ENCODE results near the gene KANK2. TPM values are rescaled to one million over a fixed set of nuclear protein-coding genes. Genes with fewer than 3 reads are reported as not detected.
A peak's percentile ranks its signal among the peaks of the same experiment; 100 is the strongest.

KANK2 gene
- polyA plus RNA-seq, 1 of the 3 experiments (the other 2 are of a cell fraction), result 92.4 TPM

DNA sequence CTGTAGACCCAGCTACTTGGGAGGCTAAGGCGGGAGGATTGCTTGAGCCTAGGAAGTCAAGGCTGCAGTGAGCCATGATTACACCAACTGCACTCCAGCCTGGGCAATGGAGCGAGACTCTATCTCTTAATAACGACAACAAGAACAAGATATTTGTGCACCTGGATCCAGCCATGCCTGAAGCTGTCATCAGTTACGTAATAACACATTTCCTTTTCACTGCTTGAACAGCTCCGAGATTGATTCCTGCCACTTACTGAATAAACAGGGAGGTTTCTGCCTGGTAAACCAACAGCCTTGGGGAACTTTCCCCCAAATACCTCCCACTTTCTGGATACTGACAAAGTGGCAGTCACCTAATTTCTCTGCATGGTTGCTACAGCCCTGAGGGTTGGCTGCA lies 5.4 kb downstream of the KANK2 start (continued):
- TF ChIP-seq USF2 (IDR thresholded peaks at IDR 0.05; ENCODE audit: borderline replicate concordance, low read depth, low read length) (no peak), FOXJ3 (CRISPR knock-in tag; IDR thresholded peaks at IDR 0.05) (no peak)

GRCh38 chr19:11191273-11191755 lies 6.0 kb downstream of the KANK2 start:
- H3K27me3 ChIP-seq (ENCODE audit: insufficient read depth), result no peaks in the 10 kb centered on the region
- no peak overlapping the region for H3K4me3 ChIP-seq (ENCODE audit: low read depth in 2 of 2, low read length in 1 of 2)
- H3K36me3 ChIP-seq (replicated peaks in 1 of 2; ENCODE audit: control insufficient read depth in 1 of 2, insufficient read depth in 2 of 2, low read length in 1 of 2), result peaks cover 36 to 47% of the 10 kb centered on the region in 2 experiments
- peaks cover 82% of the 10 kb centered on the region for H3K79me2 ChIP-seq (ENCODE audit: insufficient read depth)
- ChIA-PET POLR2A (no interaction called here), CTCF (interaction anchor here (0.7 to 1.4 kb wide), 3 partner anchors 13 to 53 kb away, joined by 3 to 4 read pairs (median 3); no protein-coding TSS in a partner anchor)
- H3K9ac ChIP-seq, result no peak overlapping the region
- peaks cover 5 to 20% of the 10 kb centered on the region in 2 experiments; a peak in 1 of 4 replicates for H3K4me1 ChIP-seq (ENCODE audit: control insufficient read depth in 1 of 2, insufficient read depth in 2 of 2, low read depth in 1 of 2, low read length in 1 of 2)
- H3K9me2 ChIP-seq, result no peaks in the 10 kb centered on the region
- no peaks in the 10 kb centered on the region for H3K9me3 ChIP-seq
- H2AFZ ChIP-seq (ENCODE audit: low read depth), result no peak overlapping the region
- peaks cover 13% of the 10 kb centered on the region for H3F3A ChIP-seq (replicated peaks; ENCODE audit: insufficient read depth)
- H3K4me2 ChIP-seq, result peak overlapping the region; percentile 8; the same call in 1 of the 2 replicates
- WGBS (ENCODE audit: low lambda C conversion rate), result 60% methylated on average over 5 of the region's 8 CpGs
- H3K27ac ChIP-seq (ENCODE audit: low read depth in 2 of 2, low read length in 1 of 2), result no peak overlapping the region
- peaks cover 43% of the 10 kb centered on the region for H4K20me1 ChIP-seq (ENCODE audit: insufficient read depth)
- peak; percentile 71 for DNase-seq
- TF ChIP-seq USF1 (IDR thresholded peaks at IDR 0.05; ENCODE audit: borderline replicate concordance, low read depth), result peak; percentile 91
- no peak for TF ChIP-seq RCOR1 (IDR thresholded peaks at IDR 0.05; ENCODE audit: low read length)

GRCh38 chr19:11190501-11190900 lies 6.8 kb downstream of the KANK2 start:
- CTCF ChIA-PET, result interaction anchor here (1.0 to 1.4 kb wide), 3 partner anchors 12 to 71 kb away, joined by 3 to 4 read pairs (median 3); no protein-coding TSS in a partner anchor
- Histone ChIP-seq H3K4me2 (peak overlapping the region; percentile 33; the same call in 1 of the 2 replicates), H4K20me1 (ENCODE audit: insufficient read depth) (peaks cover 41% of the 10 kb centered on the region), H3F3A (replicated peaks; ENCODE audit: insufficient read depth) (peaks cover 13% of the 10 kb centered on the region), H3K27ac (ENCODE audit: low read depth in 2 of 2, low read length in 1 of 2) (no peak overlapping the region), H3K79me2 (ENCODE audit: insufficient read depth) (peaks cover 76% of the 10 kb centered on the region), H3K9ac (no peak overlapping the region), H3K36me3 (replicated peaks in 1 of 2; ENCODE audit: control insufficient read depth in 1 of 2, insufficient read depth in 2 of 2, low read length in 1 of 2) (peaks cover 34 to 51% of the 10 kb centered on the region in 2 experiments), H3K9me3 (no peaks in the 10 kb centered on the region), H2AFZ (ENCODE audit: low read depth) (no peak overlapping the region), H3K4me3 (ENCODE audit: low read depth in 2 of 2, low read length in 1 of 2) (no peak overlapping the region), H3K27me3 (ENCODE audit: insufficient read depth) (no peaks in the 10 kb centered on the region), H3K9me2 (no peaks in the 10 kb centered on the region), H3K4me1 (ENCODE audit: control insufficient read depth in 1 of 2, insufficient read depth in 2 of 2, low read depth in 1 of 2, low read length in 1 of 2) (peaks cover 5 to 18% of the 10 kb centered on the region in 2 experiments; a peak in 1 of 4 replicates)
- TF ChIP-seq GABPA (IDR thresholded peaks at IDR 0.05; ENCODE audit: low read depth) (no peak), PBX3 (IDR thresholded peaks at IDR 0.05) (no peak), RAD21 (IDR thresholded peaks at IDR 0.05; ENCODE audit: low read length) (no peak), FOSL2 (IDR thresholded peaks at IDR 0.05; ENCODE audit: borderline replicate concordance, low read depth) (no peak), EZH2phosphoT487 (IDR thresholded peaks at IDR 0.05; ENCODE audit: borderline replicate concordance, low read depth) (no peak), EP300 (IDR thresholded peaks at IDR 0.05; ENCODE audit: borderline replicate concordance in 1 of 2, low read depth in 1 of 2, low read length in 1 of 2) (no peak), SIN3A (IDR thresholded peaks at IDR 0.05; ENCODE audit: borderline replicate concordance, low read depth, low read length) (no peak), TCF12 (IDR thresholded peaks at IDR 0.05) (no peak), USF2 (IDR thresholded peaks at IDR 0.05; ENCODE audit: borderline replicate concordance, low read depth, low read length) (no peak), MXI1 (IDR thresholded peaks at IDR 0.05; ENCODE audit: low read depth, low read length) (no peak), RXRA (IDR thresholded peaks at IDR 0.05; ENCODE audit: borderline replicate concordance, low read depth) (no peak), USF1 (IDR thresholded peaks at IDR 0.05; ENCODE audit: borderline replicate concordance, low read depth) (no peak), YY1 (IDR thresholded peaks at IDR 0.05; ENCODE audit: low read depth) (no peak)
- WGBS (ENCODE audit: low lambda C conversion rate), result 96% methylated on average over 6 of the region's 8 CpGs
- no peak for DNase-seq
- POLR2A ChIA-PET, result no interaction called here

All from SK-N-SH (cell line).